ENCODE measurements around the gene SLIT1. TPM values are rescaled to one million over a fixed set of nuclear protein-coding genes. Genes with fewer than 3 reads are reported as not detected.

The SLIT1 gene
- polyA plus RNA-seq, 1 donor (not counting 4 experiments of a cell fraction or from before 2014, with no cell fraction given), result 0.01 TPM

GRCh38 chr10:97211229-97211628, 25.5 kb upstream of the SLIT1 start:
- no peaks in the 10 kb centered on the region for H3K9me3 ChIP-seq (ENCODE audit: control insufficient read depth, low read depth, low read length)
- no peaks in the 10 kb centered on the region for H3K9me1 ChIP-seq (ENCODE audit: control insufficient read depth, extremely low read depth, insufficient read depth, low read length)
- H4K20me1 ChIP-seq (ENCODE audit: control insufficient read depth, extremely low read depth, insufficient read depth, low read length), result no peaks in the 10 kb centered on the region
- dilution Hi-C loops (cut with MboI; ENCODE audit: extremely low pct_ligation_motif_present, low sequenced_read_pairs), result no loop called here
- H3K27me3 ChIP-seq (ENCODE audit: control insufficient read depth, extremely low read depth, insufficient read depth, low read length), result peaks cover 9% of the 10 kb centered on the region
- H3K36me3 ChIP-seq (ENCODE audit: control insufficient read depth in 2 of 2, extremely low read depth in 1 of 2, insufficient read depth in 2 of 2, low read length in 2 of 2), result no peaks in the 10 kb centered on the region
- no peak overlapping the region for H3K4me3 ChIP-seq (ENCODE audit: control insufficient read depth in 2 of 3, extremely low read depth in 1 of 3, insufficient read depth in 2 of 3, low read depth in 1 of 3, low read length in 3 of 3)
- no peak overlapping the region for H3K27ac ChIP-seq (ENCODE audit: control insufficient read depth, insufficient read depth, low read length)
- TF ChIP-seq EZH2 (IDR thresholded peaks at IDR 0.05; ENCODE audit: low read length) (no peak), CTCF (optimal IDR thresholded peaks at IDR 0.05 in 1 of 3, IDR thresholded peaks at IDR 0.05 in 1 of 3, conservative IDR thresholded peaks at IDR 0.05 in 1 of 3; ENCODE audit: extremely low read depth in 1 of 3, insufficient read depth in 2 of 3, low read length in 3 of 3) (no peak)
- H2AFZ ChIP-seq (ENCODE audit: control insufficient read depth, low read length), result no peak overlapping the region
- no peak overlapping the region for H3K4me2 ChIP-seq (ENCODE audit: control insufficient read depth, extremely low read depth, insufficient read depth, low read depth, low read length)
- H3K9ac ChIP-seq (ENCODE audit: control insufficient read depth, extremely low read depth, insufficient read depth, low read length), result no peak overlapping the region
- H3K79me2 ChIP-seq (ENCODE audit: control insufficient read depth, insufficient read depth, low read length), result no peaks in the 10 kb centered on the region
- no peak for DNase-seq (ENCODE audit: low read depth, low spot score)
- no peak for FAIRE-seq
- no peaks in the 10 kb centered on the region for H3K4me1 ChIP-seq (ENCODE audit: control insufficient read depth, extremely low read depth, insufficient read depth, low read length)

GRCh38 chr10:97210543-97210960, 24.8 kb upstream of the SLIT1 start:
- peak; percentile 85 to 97 (median 96) for TF ChIP-seq CTCF (optimal IDR thresholded peaks at IDR 0.05 in 1 of 3, IDR thresholded peaks at IDR 0.05 in 1 of 3, conservative IDR thresholded peaks at IDR 0.05 in 1 of 3; ENCODE audit: extremely low read depth in 1 of 3, insufficient read depth in 2 of 3, low read length in 3 of 3)
- TF ChIP-seq EZH2 (IDR thresholded peaks at IDR 0.05; ENCODE audit: low read length), result no peak
- no peak overlapping the region for H2AFZ ChIP-seq (ENCODE audit: control insufficient read depth, low read length)
- H3K27ac ChIP-seq (ENCODE audit: control insufficient read depth, insufficient read depth, low read length), result no peak overlapping the region
- no peak overlapping the region for H3K9ac ChIP-seq (ENCODE audit: control insufficient read depth, extremely low read depth, insufficient read depth, low read length)
- no peaks in the 10 kb centered on the region for H4K20me1 ChIP-seq (ENCODE audit: control insufficient read depth, extremely low read depth, insufficient read depth, low read length)
- no peaks in the 10 kb centered on the region for H3K9me3 ChIP-seq (ENCODE audit: control insufficient read depth, low read depth, low read length)
- no peaks in the 10 kb centered on the region for H3K36me3 ChIP-seq (ENCODE audit: control insufficient read depth in 2 of 2, extremely low read depth in 1 of 2, insufficient read depth in 2 of 2, low read length in 2 of 2)
- dilution Hi-C loops (cut with MboI; ENCODE audit: extremely low pct_ligation_motif_present, low sequenced_read_pairs), result no loop called here
- no peaks in the 10 kb centered on the region for H3K4me1 ChIP-seq (ENCODE audit: control insufficient read depth, extremely low read depth, insufficient read depth, low read length)
- peaks cover 9% of the 10 kb centered on the region for H3K27me3 ChIP-seq (ENCODE audit: control insufficient read depth, extremely low read depth, insufficient read depth, low read length)
- DNase-seq (ENCODE audit: low read depth, low spot score), result peak; percentile 42
- no peaks in the 10 kb centered on the region for H3K79me2 ChIP-seq (ENCODE audit: control insufficient read depth, insufficient read depth, low read length)
- peak; percentile 88 for FAIRE-seq
- no peaks in the 10 kb centered on the region for H3K9me1 ChIP-seq (ENCODE audit: control insufficient read depth, extremely low read depth, insufficient read depth, low read length)
- H3K4me3 ChIP-seq (ENCODE audit: control insufficient read depth in 2 of 3, extremely low read depth in 1 of 3, insufficient read depth in 2 of 3, low read depth in 1 of 3, low read length in 3 of 3), result no peak overlapping the region
- H3K4me2 ChIP-seq (ENCODE audit: control insufficient read depth, extremely low read depth, insufficient read depth, low read depth, low read length), result no peak overlapping the region

Data from keratinocyte (primary cell).